ENCODE results near the gene SPOCD1.

GRCh38 chr1:31769720-31770390 is 46.0 kb downstream of the SPOCD1 start:
- no peak for TF ChIP-seq CTCF (IDR thresholded peaks at IDR 0.05)
- no peak for TF ChIP-seq POLR2A (IDR thresholded peaks at IDR 0.05)
- no peak for TF ChIP-seq EP300 (IDR thresholded peaks at IDR 0.05)

Measured in ovary (tissue), 3 donors.